Endothelial cell (in vitro differentiated cells): ENCODE data around the gene PNMA6E. TPM values are rescaled to one million over a fixed set of nuclear protein-coding genes. Genes with fewer than 3 reads are reported as not detected.

Source experiments
- DNase-seq: peaks from one replicate; pipeline ENCODE4 v3.0.0; 2021; ENCODE audit warnings: low spot score
- H3K27ac Mint-ChIP-seq: one replicate; pipeline ENCODE4 v1.8.0; 2021; ENCODE audit warnings: mixed read lengths, inconsistent platforms; ENCODE audit not compliant: unreplicated experiment
- H3K27me3 Mint-ChIP-seq: one replicate; pipeline ENCODE4 v1.8.0; 2021; ENCODE audit warnings: mild to moderate bottlenecking, moderate library complexity, mixed read lengths, inconsistent platforms; ENCODE audit not compliant: unreplicated experiment
- H3K36me3 Mint-ChIP-seq: one replicate; pipeline ENCODE4 v1.8.0; 2021; ENCODE audit warnings: mild to moderate bottlenecking, low read depth, mixed read lengths, inconsistent platforms; ENCODE audit not compliant: unreplicated experiment
- H3K4me1 Mint-ChIP-seq: one replicate; pipeline ENCODE4 v1.8.0; 2021; ENCODE audit warnings: mild to moderate bottlenecking, mixed read lengths, inconsistent platforms; ENCODE audit not compliant: unreplicated experiment
- H3K4me3 Mint-ChIP-seq: one replicate; pipeline ENCODE4 v1.8.0; 2021; ENCODE audit warnings: mild to moderate bottlenecking, mixed read lengths, inconsistent platforms; ENCODE audit not compliant: unreplicated experiment
- H3K9me3 Mint-ChIP-seq: one replicate; pipeline ENCODE4 v1.8.0; 2021; ENCODE audit warnings: mixed read lengths, inconsistent platforms; ENCODE audit not compliant: unreplicated experiment
- CTCF ChIP-seq: fragments of 200-600 bp; sonication (generic); IDR thresholded peaks from one replicate; pipeline ENCODE4 v1.5.0; 2021; ENCODE audit warnings: antibody characterized with exemption; ENCODE audit not compliant: unreplicated experiment
- total RNA-seq: library from RNA; stranded (reverse); fragmentation: NEBNext Ultra II Directional; extraction: Animal tissue kit (Norgen Biotek cat#: 25700); gene quantifications from one replicate; pipeline ENCODE4 v1.2.1, GENCODE V29; 2021; ENCODE audit not compliant: unreplicated experiment

PNMA6E gene
- total RNA-seq, 1 donor from 2014 or later, result not detected

- no peaks in the 10 kb centered on the region for H3K9me3 Mint-ChIP-seq
- H3K27ac Mint-ChIP-seq, result no peak overlapping the region
- no peak for DNase-seq
- no peak overlapping the region for H3K4me3 Mint-ChIP-seq
- no peaks in the 10 kb centered on the region for H3K4me1 Mint-ChIP-seq
- no peaks in the 10 kb centered on the region for H3K36me3 Mint-ChIP-seq
- no peak for TF ChIP-seq CTCF
- H3K27me3 Mint-ChIP-seq, result peaks cover 2% of the 10 kb centered on the region
These were observed 11.9 kb upstream of the PNMA6E start for GRCh38 chrX:153412746-153413720.

- no peak overlapping the region for H3K27ac Mint-ChIP-seq
- H3K9me3 Mint-ChIP-seq, result no peaks in the 10 kb centered on the region
- no peaks in the 10 kb centered on the region for H3K4me1 Mint-ChIP-seq
- H3K27me3 Mint-ChIP-seq, result peaks cover 4% of the 10 kb centered on the region
- TF ChIP-seq CTCF, result no peak
- no peak for DNase-seq
- peak overlapping the region; percentile 69 for H3K4me3 Mint-ChIP-seq
- no peaks in the 10 kb centered on the region for H3K36me3 Mint-ChIP-seq
These were observed 10.9 kb upstream of the PNMA6E start for GRCh38 chrX:153411988-153412574.

GRCh38 chrX:153411255-153411987 lies 10.3 kb upstream of the PNMA6E start, which contains the start of gene ZFP92:
TSS of gene ZFP92 (plus strand) at chrX:153411472. CDS start at chrX:153418323, 6,851 bp downstream.
- H3K4me1 Mint-ChIP-seq, result no peaks in the 10 kb centered on the region
- DNase-seq, result no peak
- peaks cover 6% of the 10 kb centered on the region for H3K27me3 Mint-ChIP-seq
- H3K36me3 Mint-ChIP-seq, result no peaks in the 10 kb centered on the region
- H3K9me3 Mint-ChIP-seq, result no peaks in the 10 kb centered on the region
- peak within 1 kb of the TSS; percentile 69 for H3K4me3 Mint-ChIP-seq
- TF ChIP-seq CTCF, result no peak
- H3K27ac Mint-ChIP-seq, result no peak within 1 kb of the TSS

- Mint-ChIP-seq H3K27me3 (peaks cover 6% of the 10 kb centered on the region), H3K9me3 (no peaks in the 10 kb centered on the region), H3K27ac (no peak overlapping the region), H3K36me3 (no peaks in the 10 kb centered on the region), H3K4me1 (no peaks in the 10 kb centered on the region), H3K4me3 (no peak overlapping the region)
- no peak for TF ChIP-seq CTCF
- no peak for DNase-seq
These were observed 9.7 kb upstream of the PNMA6E start for GRCh38 chrX:153410888-153411254.
